GM18502 (cell line): ENCODE measurements around the gene ADGRF5.

Source experiments
- ATAC-seq: cut with Tn5 transposase; IDR thresholded peaks from one replicate; pipeline ENCODE4 v1.9.1; 2021; ENCODE audit warnings: mild to moderate bottlenecking; ENCODE audit not compliant: unreplicated experiment, poor library complexity

ADGRF5 gene

GRCh38 chr6:46931416-46931815 lies 9.7 kb upstream of the ADGRF5 start:
- ATAC-seq = no peak

GRCh38 chr6:46930331-46930730 lies 8.6 kb upstream of the ADGRF5 start:
- no peak for ATAC-seq

- no peak for ATAC-seq
Measured at GRCh38 chr6:46927066-46927465, 5.3 kb upstream of the ADGRF5 start.

GRCh38 chr6:46926481-46926880 lies 4.7 kb upstream of the ADGRF5 start:
- no peak for ATAC-seq

- no peak for ATAC-seq
Measured at GRCh38 chr6:46925563-46926253, 4.0 kb upstream of the ADGRF5 start.

- ATAC-seq = no peak
Measured at GRCh38 chr6:46923476-46923875, 1.7 kb upstream of the ADGRF5 start.

GRCh38 chr6:46921059-46921458 lies 679 bp downstream of the ADGRF5 start:
- no peak for ATAC-seq

GRCh38 chr6:46918806-46919205 lies 2.9 kb downstream of the ADGRF5 start:
- ATAC-seq = no peak

- no peak for ATAC-seq
Measured at GRCh38 chr6:46917002-46917545, 4.7 kb downstream of the ADGRF5 start.

GRCh38 chr6:46915866-46916265 lies 5.9 kb downstream of the ADGRF5 start:
- ATAC-seq = no peak

- no peak for ATAC-seq
Measured at GRCh38 chr6:46915380-46915779, 6.4 kb downstream of the ADGRF5 start.

- ATAC-seq = no peak
Measured at GRCh38 chr6:46914279-46914810, 7.4 kb downstream of the ADGRF5 start.

GRCh38 chr6:46909371-46909770 lies 12.4 kb downstream of the ADGRF5 start:
- ATAC-seq = no peak

GRCh38 chr6:46906776-46907175 lies 15.0 kb downstream of the ADGRF5 start:
- ATAC-seq = no peak

- no peak for ATAC-seq
Measured at GRCh38 chr6:46904117-46904516, 17.6 kb downstream of the ADGRF5 start.

- ATAC-seq = no peak
Measured at GRCh38 chr6:46903175-46903574, 18.6 kb downstream of the ADGRF5 start.

GRCh38 chr6:46901882-46902314 lies 19.8 kb downstream of the ADGRF5 start:
- no peak for ATAC-seq

GRCh38 chr6:46900266-46900665 lies 21.5 kb downstream of the ADGRF5 start:
- ATAC-seq = no peak

- ATAC-seq = no peak
Measured at GRCh38 chr6:46899659-46900058, 22.1 kb downstream of the ADGRF5 start.

GRCh38 chr6:46898006-46898405 lies 23.7 kb downstream of the ADGRF5 start:
- no peak for ATAC-seq

- ATAC-seq = no peak
Measured at GRCh38 chr6:46896871-46897270, 24.9 kb downstream of the ADGRF5 start.

GRCh38 chr6:46895930-46896329 lies 25.8 kb downstream of the ADGRF5 start:
- no peak for ATAC-seq
